Ovary (tissue), 9 donors: Measurements from ENCODE around the gene TNKS2. TPM values are rescaled to one million over a fixed set of nuclear protein-coding genes. Genes with fewer than 3 reads are reported as not detected.

Source experiments
- DNase-seq, 5 donors: peaks; one replicate each; pipeline ENCODE4 v3.0.0-alpha.2; 2019 to 2020
- H3K27ac ChIP-seq, 2 donors: fragments of 200-600 bp; one replicate each; pipeline versions ENCODE4 v1.5.1 to v1.8.0; 2019 to 2022
- H3K27me3 ChIP-seq: fragments of 200-600 bp; one replicate; pipeline ENCODE4 v1.8.0; 2022
- H3K36me3 ChIP-seq: fragments of 200-600 bp; sonication (generic); one replicate; pipeline ENCODE4 v1.5.1; 2019
- H3K4me1 ChIP-seq: one replicate; pipeline ENCODE4 v1.8.1; 2013; ENCODE audit warnings: mild to moderate bottlenecking, moderate library complexity; ENCODE audit not compliant: insufficient read depth
- H3K4me3 ChIP-seq: fragments of 200-600 bp; sonication (generic); one replicate; pipeline ENCODE4 v1.5.1; 2017
- H3K9me3 ChIP-seq, 2 donors: fragments of 200-600 bp in 1 of 2; sonication (generic) in 1 of 2; one replicate each; pipeline versions ENCODE4 v1.5.1 to v1.8.1; 2013 to 2019; ENCODE audit warnings: mild to moderate bottlenecking in 1 of 2, moderate library complexity in 1 of 2
- EP300 ChIP-seq: sonication (generic); formaldehyde crosslinking; IDR thresholded peaks from one replicate; pipeline ENCODE4 v1.6.1; 2017; ENCODE audit warnings: antibody characterized with exemption
- POLR2A ChIP-seq: fragments of 450-650 bp; IDR thresholded peaks from one replicate; pipeline ENCODE4 v1.6.1; 2017; ENCODE audit warnings: antibody characterized with exemption, mild to moderate bottlenecking, moderate library complexity
- WGBS, 3 donors: extraction: QIAGEN DNeasy Blood & Tissue Kit in 1 of 3; methylation state at CpG; one replicate each; pipeline versions ENCODE4 v1.1.5 to v1.1.7; 2013 to 2017; 5-methylcytosine and 5-hydroxymethylcytosine counted together
- intact Hi-C, 4 donors: fragments of 100-400 bp; cut with DNase I; formaldehyde crosslinking; loops; one replicate each; pipeline versions ENCODE4 v1.11.0 to v1.15.1; 2022 to 2023
- polyA plus RNA-seq, 2 donors: library from polyadenylated mRNA; stranded (reverse); fragments of 200-250 nt in 1 of 2; fragments of 350-450 nt in 1 of 2; fragmentation: Illumina TruSeq in 1 of 2; extraction: RNeasy Lipid Tissue Mini Kit (QIAGEN cat#74804) in 1 of 2; gene quantifications; one replicate each; pipeline ENCODE4 v1.2.3, GENCODE V29; 2013 to 2014
- small RNA-seq: library from RNA; depleted of rRNA; stranded (forward); fragments of <200 nt; gene quantifications from one replicate; pipeline ENCODE3, GENCODE V24; 2016
- total RNA-seq, 7 donors: library from RNA; depleted of rRNA in 2 of 7; stranded (reverse); fragments of >200 nt in 2 of 7; fragmentation: NEBNext Ultra II Directional in 3 of 7; extraction: Animal tissue kit (Norgen Biotek cat#: 25700) in 3 of 7; gene quantifications; one replicate each; pipeline versions ENCODE4 v1.1.0 to v1.2.4, GENCODE V29; 2016 to 2023
- TF ChIP-seq, protein P1 (sequence below), 3 donors: fragments of 450-650 bp in 2 of 3; fragments of 200-600 bp in 1 of 3; IDR thresholded peaks; one replicate each; pipeline versions ENCODE4 v1.5.1 to v1.8.0; 2016 to 2022; ENCODE audit warnings: antibody characterized with exemption in 3 of 3, mild to moderate bottlenecking in 1 of 3
- donor health status: DM: no; HTN: no; CAD: no; lungs with moderate emphysema.
- donor health status: DM: no; HTN: no; CAD: no.
- donor health status: Bipolar disorder and iron deficiency.
- donor health status: DM: yes; HTN: yes; CAD: no.
- donor health status: DM: no; HTN: no; CAD: no.
- donor health status: DM: yes; HTN: yes; CAD: no.

TNKS2 gene
- total and polyA plus RNA-seq, 9 donors: 19.4 to 52.6 (median 42.8) TPM

DNA sequence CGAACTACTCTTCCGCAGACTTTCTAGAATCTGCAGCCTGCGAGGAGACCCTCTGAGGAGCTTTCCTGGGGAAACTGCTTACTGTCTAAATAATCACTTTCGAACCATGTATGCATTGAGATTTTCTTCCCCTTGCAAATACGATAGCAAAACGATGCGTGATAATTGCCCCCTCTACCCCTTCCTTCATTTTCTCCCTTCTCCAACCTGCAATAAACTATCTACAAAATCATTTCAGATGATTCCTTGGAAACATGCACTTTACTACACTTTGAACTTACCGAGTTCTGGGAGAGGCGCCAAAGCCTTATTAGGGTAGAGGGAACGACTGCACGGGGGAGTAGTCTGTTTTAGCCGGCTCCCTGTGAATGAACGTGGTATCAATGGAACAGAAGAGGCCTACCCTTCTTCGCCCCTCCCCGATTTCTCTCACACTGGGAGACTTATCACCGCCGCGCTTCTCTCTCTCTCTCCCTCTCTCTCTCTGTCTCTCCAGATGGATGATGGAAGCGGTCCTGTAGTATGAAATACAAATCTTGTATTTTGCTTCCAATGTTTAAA lies 111.0 kb downstream of the TNKS2 start, which contains the start of gene FGFBP3:
TSS of gene FGFBP3 (minus strand) at position 370 of the 561 bp plus-strand sequence. CDS start 517 bp downstream, outside the sequence.
- Histone ChIP-seq H3K27ac (peak within 1 kb of the TSS; percentile 60 to 65), H3K36me3 (no peaks in the 10 kb centered on the region), H3K9me3 (no peaks in the 10 kb centered on the region), H3K27me3 (no peaks in the 10 kb centered on the region), H3K4me1 (no peaks in the 10 kb centered on the region), H3K4me3 (peak within 1 kb of the TSS; percentile 75)
- peak; percentile 42 to 52 (median 47) for DNase-seq
- intact Hi-C loops: loop anchor here in 1 of 4 donors (10.0 kb wide), 1 partner anchor 124 kb away; no protein-coding TSS in a partner anchor
- 0 to 1% (median 1%) methylated on average over 19 of the region's 19 CpGs for WGBS, 3 donors
- TF ChIP-seq, protein P1, sequence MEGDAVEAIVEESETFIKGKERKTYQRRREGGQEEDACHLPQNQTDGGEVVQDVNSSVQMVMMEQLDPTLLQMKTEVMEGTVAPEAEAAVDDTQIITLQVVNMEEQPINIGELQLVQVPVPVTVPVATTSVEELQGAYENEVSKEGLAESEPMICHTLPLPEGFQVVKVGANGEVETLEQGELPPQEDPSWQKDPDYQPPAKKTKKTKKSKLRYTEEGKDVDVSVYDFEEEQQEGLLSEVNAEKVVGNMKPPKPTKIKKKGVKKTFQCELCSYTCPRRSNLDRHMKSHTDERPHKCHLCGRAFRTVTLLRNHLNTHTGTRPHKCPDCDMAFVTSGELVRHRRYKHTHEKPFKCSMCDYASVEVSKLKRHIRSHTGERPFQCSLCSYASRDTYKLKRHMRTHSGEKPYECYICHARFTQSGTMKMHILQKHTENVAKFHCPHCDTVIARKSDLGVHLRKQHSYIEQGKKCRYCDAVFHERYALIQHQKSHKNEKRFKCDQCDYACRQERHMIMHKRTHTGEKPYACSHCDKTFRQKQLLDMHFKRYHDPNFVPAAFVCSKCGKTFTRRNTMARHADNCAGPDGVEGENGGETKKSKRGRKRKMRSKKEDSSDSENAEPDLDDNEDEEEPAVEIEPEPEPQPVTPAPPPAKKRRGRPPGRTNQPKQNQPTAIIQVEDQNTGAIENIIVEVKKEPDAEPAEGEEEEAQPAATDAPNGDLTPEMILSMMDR (IDR thresholded peaks at IDR 0.05): no peak
- no peak for TF ChIP-seq POLR2A
- no peak for TF ChIP-seq EP300

DNA sequence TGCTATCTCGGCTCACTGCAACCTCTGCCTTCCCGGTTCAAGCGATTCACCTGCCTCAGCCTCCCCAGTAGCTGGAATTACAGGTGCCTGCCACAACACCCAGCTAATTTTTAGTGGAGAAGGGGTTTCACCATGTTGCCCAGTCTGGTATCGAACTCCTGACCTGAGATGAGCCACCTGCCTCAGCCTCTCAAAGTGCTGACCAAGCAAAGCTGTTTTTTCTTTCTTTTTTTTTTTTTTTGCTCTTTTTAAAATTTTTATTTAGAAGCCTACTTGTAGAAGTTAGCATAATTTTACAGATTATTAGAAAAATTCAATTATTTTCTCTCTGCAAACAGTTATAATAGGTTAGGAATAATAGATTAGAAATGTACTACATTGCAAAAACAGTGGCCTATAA lies 112.2 kb downstream of the TNKS2 start:
- no peaks in the 10 kb centered on the region for H3K9me3 ChIP-seq
- no peak for TF ChIP-seq POLR2A
- no peak for TF ChIP-seq EP300
- TF ChIP-seq, protein P1 (IDR thresholded peaks at IDR 0.05): no peak
- H3K27ac ChIP-seq: no peak overlapping the region
- no peak for DNase-seq
- no peak overlapping the region for H3K4me3 ChIP-seq
- H3K36me3 ChIP-seq: no peaks in the 10 kb centered on the region
- H3K27me3 ChIP-seq: no peaks in the 10 kb centered on the region
- 78 to 84% (median 82%) methylated on average over 4 of the region's 4 CpGs for WGBS, 3 donors
- no peaks in the 10 kb centered on the region for H3K4me1 ChIP-seq
- intact Hi-C loops: loop anchor here in 3 of 4 donors (10.0 kb wide), 1 partner anchor 146 kb away; no protein-coding TSS in a partner anchor

Small RNA genes lying within 50 kb of the gene (small RNA-seq; reads per million reads assigned to genes)
- gene AL359198.2 (not detected), gene SRP9P1 (not detected)

Other genes with a start within 250 kb of the TNKS2 start
- 10 to 100 TPM in 5 of 7 donors, 1 to 10 TPM in 2; 2.9 to 37.3 (median 16.7) TPM for gene PPP1R3C, start 165.4 kb upstream of the TNKS2 start, total RNA-seq
- gene PPP1R3C, start 165.4 kb upstream of the TNKS2 start, polyA plus RNA-seq: 10 to 100 TPM in 1 of 2 donors, 1 to 10 TPM in 1; 5.7 to 42.3 TPM
- gene FGFBP3, start 111.1 kb downstream of the TNKS2 start, total RNA-seq: 1 to 10 TPM in 6 of 7 donors, under 1 TPM in 1; 0.83 to 1.8 (median 1.4) TPM
- gene FGFBP3, start 111.1 kb downstream of the TNKS2 start, polyA plus RNA-seq: 1 to 10 TPM in 1 of 2 donors, under 1 TPM in 1; 0.88 to 1.9 TPM
- gene BTAF1, start 125.3 kb downstream of the TNKS2 start, total RNA-seq: 10 to 100 TPM; 31.0 to 50.7 (median 41.0) TPM
- 10 to 100 TPM; 13.0 to 26.6 TPM for gene BTAF1, start 125.3 kb downstream of the TNKS2 start, polyA plus RNA-seq